Measurements from ENCODE around the gene WDFY2.

The WDFY2 gene

GRCh38 chr13:51612867-51613266 is 28.6 kb downstream of the WDFY2 start:
- in situ Hi-C loops (cut with MboI; ENCODE audit: low sequenced_read_pairs, unreplicated experiment) = no loop called here
- DNase-seq (ENCODE audit: low spot score) = no peak
- TF ChIP-seq, protein P1, sequence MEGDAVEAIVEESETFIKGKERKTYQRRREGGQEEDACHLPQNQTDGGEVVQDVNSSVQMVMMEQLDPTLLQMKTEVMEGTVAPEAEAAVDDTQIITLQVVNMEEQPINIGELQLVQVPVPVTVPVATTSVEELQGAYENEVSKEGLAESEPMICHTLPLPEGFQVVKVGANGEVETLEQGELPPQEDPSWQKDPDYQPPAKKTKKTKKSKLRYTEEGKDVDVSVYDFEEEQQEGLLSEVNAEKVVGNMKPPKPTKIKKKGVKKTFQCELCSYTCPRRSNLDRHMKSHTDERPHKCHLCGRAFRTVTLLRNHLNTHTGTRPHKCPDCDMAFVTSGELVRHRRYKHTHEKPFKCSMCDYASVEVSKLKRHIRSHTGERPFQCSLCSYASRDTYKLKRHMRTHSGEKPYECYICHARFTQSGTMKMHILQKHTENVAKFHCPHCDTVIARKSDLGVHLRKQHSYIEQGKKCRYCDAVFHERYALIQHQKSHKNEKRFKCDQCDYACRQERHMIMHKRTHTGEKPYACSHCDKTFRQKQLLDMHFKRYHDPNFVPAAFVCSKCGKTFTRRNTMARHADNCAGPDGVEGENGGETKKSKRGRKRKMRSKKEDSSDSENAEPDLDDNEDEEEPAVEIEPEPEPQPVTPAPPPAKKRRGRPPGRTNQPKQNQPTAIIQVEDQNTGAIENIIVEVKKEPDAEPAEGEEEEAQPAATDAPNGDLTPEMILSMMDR (IDR thresholded peaks at IDR 0.05; ENCODE audit: borderline replicate concordance, control extremely low read depth, extremely low read depth, insufficient read depth, missing control alignments) = no peak

DNA sequence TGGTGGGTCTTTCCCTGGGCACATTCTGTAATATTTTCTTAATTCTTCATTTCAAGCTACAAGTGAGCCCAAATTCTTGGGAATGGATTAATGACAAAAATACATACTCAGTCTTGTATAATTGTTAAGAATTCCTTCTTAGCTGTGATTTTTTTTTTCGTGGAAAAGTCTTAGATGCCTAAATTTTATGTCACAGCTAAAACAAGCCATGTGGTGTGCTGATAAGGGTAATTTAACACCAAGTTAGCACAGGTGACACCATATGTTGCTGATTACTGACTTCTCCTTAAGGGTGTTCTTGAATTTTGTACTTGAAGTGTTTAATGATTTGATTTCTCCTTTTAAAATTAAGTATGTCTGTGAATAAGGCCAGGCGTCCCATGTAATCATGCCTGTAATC is 29.3 kb downstream of the WDFY2 start:
- DNase-seq (ENCODE audit: low spot score) = no peak
- TF ChIP-seq, protein P1 (IDR thresholded peaks at IDR 0.05; ENCODE audit: borderline replicate concordance, control extremely low read depth, extremely low read depth, insufficient read depth, missing control alignments) = no peak
- in situ Hi-C loops (cut with MboI; ENCODE audit: low sequenced_read_pairs, unreplicated experiment) = no loop called here

- in situ Hi-C loops (cut with MboI; ENCODE audit: low sequenced_read_pairs, unreplicated experiment) = no loop called here
- TF ChIP-seq, protein P1 (IDR thresholded peaks at IDR 0.05; ENCODE audit: borderline replicate concordance, control extremely low read depth, extremely low read depth, insufficient read depth, missing control alignments) = no peak
- DNase-seq (ENCODE audit: low spot score) = peak; percentile 49
These were observed 30.1 kb downstream of the WDFY2 start for GRCh38 chr13:51614350-51614786.

DNA sequence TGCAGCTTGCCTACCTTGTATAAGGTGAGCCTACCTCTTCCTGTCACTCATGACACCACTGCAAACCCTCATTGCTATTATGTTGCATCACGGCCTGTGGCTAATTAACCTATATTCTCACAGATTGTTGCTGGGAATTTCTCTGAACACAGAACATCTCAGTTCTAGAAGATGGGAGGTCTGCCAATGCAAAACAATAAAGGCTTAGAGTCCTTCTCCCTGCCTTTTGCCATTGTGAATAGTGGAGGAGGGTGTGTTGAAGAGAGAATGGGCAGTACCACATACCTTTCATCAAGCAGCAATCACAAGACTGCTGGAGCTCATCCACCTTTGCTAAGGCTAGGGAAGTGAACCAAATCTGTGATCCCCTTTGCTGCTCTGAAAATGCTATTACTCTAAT is 34.4 kb downstream of the WDFY2 start:
- no peak for DNase-seq (ENCODE audit: low spot score)
- in situ Hi-C loops (cut with MboI; ENCODE audit: low sequenced_read_pairs, unreplicated experiment) = no loop called here
- TF ChIP-seq, protein P1 (IDR thresholded peaks at IDR 0.05; ENCODE audit: borderline replicate concordance, control extremely low read depth, extremely low read depth, insufficient read depth, missing control alignments) = no peak

GRCh38 chr13:51619614-51620013 is 35.4 kb downstream of the WDFY2 start:
- no peak for DNase-seq (ENCODE audit: low spot score)
- TF ChIP-seq, protein P1 (IDR thresholded peaks at IDR 0.05; ENCODE audit: borderline replicate concordance, control extremely low read depth, extremely low read depth, insufficient read depth, missing control alignments) = no peak
- in situ Hi-C loops (cut with MboI; ENCODE audit: low sequenced_read_pairs, unreplicated experiment) = no loop called here

DNA sequence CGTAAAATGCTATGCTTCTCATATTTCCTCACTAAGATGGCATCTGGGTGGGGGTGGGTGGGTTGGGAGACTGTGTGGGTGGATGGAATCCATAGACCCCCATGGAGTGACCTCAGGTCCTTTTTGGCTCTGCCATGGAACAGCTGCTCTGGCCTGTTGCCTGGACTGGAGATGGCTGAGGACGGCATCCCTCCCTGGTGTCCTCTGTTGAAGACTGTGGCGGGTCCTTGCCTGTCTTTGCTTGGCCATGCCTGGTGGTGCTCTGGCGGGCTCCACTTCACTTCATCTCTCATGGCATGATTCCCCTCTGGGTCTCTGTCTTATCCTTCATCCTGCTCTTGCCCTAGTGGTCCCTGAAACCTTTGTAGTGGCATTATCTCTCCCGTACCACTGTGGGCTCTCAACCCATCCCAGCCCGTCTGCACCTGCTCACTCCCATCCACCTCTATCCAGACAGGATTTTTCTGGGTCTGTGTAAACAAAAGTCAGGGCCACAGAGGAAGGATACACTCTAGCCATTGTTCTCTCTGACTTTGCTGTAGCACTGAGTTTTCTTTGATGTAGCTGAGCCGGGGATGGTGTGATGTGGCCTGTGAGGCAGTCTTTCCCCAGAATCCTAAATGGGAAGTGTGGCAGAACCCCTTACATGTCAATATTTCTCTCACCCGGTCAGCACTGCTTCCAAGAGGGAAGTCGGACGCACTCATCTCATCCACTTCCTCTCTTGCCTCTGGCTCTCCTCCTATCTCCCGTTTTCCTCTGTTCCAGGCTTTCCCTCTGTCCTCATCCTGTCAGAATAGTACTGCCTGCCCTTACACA is 36.1 kb downstream of the WDFY2 start:
- in situ Hi-C loops (cut with MboI; ENCODE audit: low sequenced_read_pairs, unreplicated experiment) = no loop called here
- DNase-seq (ENCODE audit: low spot score) = no peak
- TF ChIP-seq, protein P1 (IDR thresholded peaks at IDR 0.05; ENCODE audit: borderline replicate concordance, control extremely low read depth, extremely low read depth, insufficient read depth, missing control alignments) = no peak

Measured in GM13976 (cell line).